HepG2 (cell line): ENCODE measurements around the gene MACROD2. TPM values are rescaled to one million over a fixed set of nuclear protein-coding genes. Genes with fewer than 3 reads are reported as not detected.

Experiments used
- ATAC-seq: fragments of 200-7000 bp; cut with Tn5 transposase; 3 replicates; pipeline ENCODE4 v1.9.1; 2020; ENCODE audit warnings: mild to moderate bottlenecking, moderate library complexity
- BruUV-seq: library from RNA; stranded (reverse); fragments of 400-500 nt; replicated peaks from 2 replicates; lab custom pipeline; 2021; lab: Mats Ljungman, UMichigan
- CTCF ChIA-PET: fragments of 300-600 bp; formaldehyde crosslinking; extraction: SDS; loops from one replicate; lab custom pipeline; 2021; ENCODE audit warnings: low total read pairs, inconsistent platforms, low intra/inter-chr PET ratio; lab: Yijun Ruan, JAX
- POLR2A ChIA-PET: fragments of 350-600 bp; sonication (Branson Sonifier 250); formaldehyde crosslinking; loops from one replicate; lab custom pipeline; 2020; ENCODE audit warnings: antibody characterized with exemption, inconsistent platforms; lab: Yijun Ruan, JAX
- DNase-seq: peaks from one replicate; pipeline ENCODE4 v3.0.0-alpha.2; 2015; ENCODE audit warnings: low spot score
- FAIRE-seq: peaks from 3 replicates; lab custom pipeline; 2011; peaks lifted over from hg19 to GRCh38; lab: Jason Lieb, UNC
- H2AFZ ChIP-seq: one replicate; pipeline ENCODE4 v1.6.1; 2011; ENCODE audit warnings: low read length, inconsistent platforms
- H3K27ac ChIP-seq: fragments of 300-600 bp; 3 replicates; pipeline ENCODE4 v1.8.0; 2011; ENCODE audit warnings: mixed run types, mild to moderate bottlenecking, mixed read lengths, low read length, inconsistent platforms; ENCODE audit not compliant: insufficient read depth; ENCODE audit errors: extremely low read length
- H3K27me3 ChIP-seq, 2 experiments: fragments of 200-600 bp in 1 of 2; 2 replicates in 1 of 2; 3 replicates in 1 of 2; pipeline versions ENCODE4 v1.6.0 to v1.8.0; 2011; ENCODE audit warnings: low read length in 2 of 2, mild to moderate bottlenecking in 2 of 2, moderate library complexity in 2 of 2, inconsistent platforms in 1 of 2; ENCODE audit not compliant: insufficient read depth in 2 of 2, control insufficient read depth in 1 of 2
- H3K36me3 ChIP-seq, 2 experiments: fragments of 200-600 bp in 1 of 2; replicated peaks in 1 of 2; 2 replicates in 1 of 2; 3 replicates in 1 of 2; pipeline versions ENCODE4 v1.5.1 to v1.8.0; 2011; ENCODE audit warnings: low read length in 2 of 2, inconsistent platforms in 1 of 2; ENCODE audit not compliant: insufficient read depth in 2 of 2, control insufficient read depth in 1 of 2
- H3K4me1 ChIP-seq: 2 replicates; pipeline ENCODE4 v1.5.1; 2012; ENCODE audit warnings: low read length, inconsistent platforms; ENCODE audit not compliant: insufficient read depth
- H3K4me2 ChIP-seq: 2 replicates; pipeline ENCODE4 v1.6.0; 2011; ENCODE audit warnings: low read depth, low read length, inconsistent platforms
- H3K4me3 ChIP-seq, 3 experiments: fragments of 200-600 bp in 1 of 3; sonication (generic), shearing (Covaris generic) in 1 of 3; replicated peaks in 1 of 3; 2 replicates each; pipeline ENCODE4 v1.5.1; 2011 to 2016; ENCODE audit warnings: low read length in 3 of 3, inconsistent platforms in 2 of 3, low read depth in 2 of 3, mild to moderate bottlenecking in 2 of 3, control low read depth in 1 of 3, mixed read lengths in 1 of 3; ENCODE audit not compliant: insufficient read depth in 1 of 3
- H3K79me2 ChIP-seq: one replicate; pipeline ENCODE4 v1.6.1; 2011; ENCODE audit warnings: low read length, inconsistent platforms; ENCODE audit not compliant: insufficient read depth
- H3K9ac ChIP-seq: 2 replicates; pipeline ENCODE4 v1.6.0; 2011; ENCODE audit warnings: mild to moderate bottlenecking, low read depth, low read length, inconsistent platforms; ENCODE audit not compliant: insufficient read depth
- H3K9me3 ChIP-seq: 2 replicates; pipeline ENCODE4 v1.5.1; 2012; ENCODE audit warnings: mild to moderate bottlenecking, low read length
- H4K20me1 ChIP-seq: 2 replicates; pipeline ENCODE4 v1.6.0; 2011; ENCODE audit warnings: inconsistent platforms, mild to moderate bottlenecking, low read length, moderate library complexity; ENCODE audit not compliant: insufficient read depth
- CHD4 ChIP-seq: fragments of 200-600 bp; sonication (generic); IDR thresholded peaks from 2 replicates; pipeline ENCODE4 v1.7.0; 2017; ENCODE audit warnings: mild to moderate bottlenecking, low read length, borderline replicate concordance
- DMAP1 ChIP-seq: IDR thresholded peaks from 2 replicates; pipeline ENCODE4 v1.6.1; 2016
- FOXA3 ChIP-seq: IDR thresholded peaks from 2 replicates; pipeline ENCODE4 v1.6.1; 2016; ENCODE audit warnings: missing genetic modification reagents, missing compliant biosample characterization
- HDAC6 ChIP-seq: fragments of 200-600 bp; sonication (generic); IDR thresholded peaks from 2 replicates; pipeline ENCODE4 v1.7.0; 2017; ENCODE audit warnings: mild to moderate bottlenecking, antibody characterized with exemption, low read length, low read depth
- MAFF ChIP-seq: IDR thresholded peaks from 2 replicates; pipeline ENCODE4 v1.6.1; 2011; ENCODE audit warnings: low read depth, low read length, improper control_type of control experiment
- MAFK ChIP-seq, 2 experiments: IDR thresholded peaks in 1 of 2; conservative IDR thresholded peaks in 1 of 2; 2 replicates each; pipeline ENCODE4 v1.6.1; 2011; ENCODE audit warnings: improper control_type of control experiment in 2 of 2, low read length in 2 of 2
- RBM39 ChIP-seq: fragments of 200-400 bp; formaldehyde crosslinking; IDR thresholded peaks from one replicate; pipeline ENCODE4 v1.6.1; 2018; ENCODE audit warnings: antibody characterized with exemption, mild to moderate bottlenecking, low read depth, low read length; ENCODE audit not compliant: poor library complexity, severe bottlenecking
- SMYD3 ChIP-seq: sonication (generic); formaldehyde crosslinking; IDR thresholded peaks from 2 replicates; pipeline ENCODE4 v1.8.1; 2023; ENCODE audit warnings: mild to moderate bottlenecking, missing genetic modification reagents
- ZFP41 ChIP-seq: sonication (generic); formaldehyde crosslinking; IDR thresholded peaks from 2 replicates; pipeline ENCODE4 v1.4.0; 2020; ENCODE audit warnings: mild to moderate bottlenecking, missing genetic modification reagents, borderline replicate concordance
- ZNF337 ChIP-seq: sonication (generic); formaldehyde crosslinking; IDR thresholded peaks from 2 replicates; pipeline ENCODE4 v1.5.1; 2020; ENCODE audit warnings: missing genetic modification reagents, low read depth, mild to moderate bottlenecking, borderline replicate concordance
- ZNF577 ChIP-seq: sonication (generic); formaldehyde crosslinking; IDR thresholded peaks from 2 replicates; pipeline ENCODE4 v1.4.0; 2020; ENCODE audit warnings: mild to moderate bottlenecking, low read depth, missing genetic modification reagents, borderline replicate concordance
- ZNF670 ChIP-seq: sonication (generic); formaldehyde crosslinking; IDR thresholded peaks from 2 replicates; pipeline ENCODE4 v1.8.0; 2022; ENCODE audit warnings: mild to moderate bottlenecking, missing genetic modification reagents, borderline replicate concordance
- WGBS: methylation state at CpG from one replicate; pipeline ENCODE4 v1.1.6; 2017; ENCODE audit warnings: low lambda C conversion rate; 5-methylcytosine and 5-hydroxymethylcytosine counted together
- in situ Hi-C: cut with HindIII; loops from 2 replicates; pipeline ENCODE4 v1.10.0; 2017; ENCODE audit warnings: low pct_unique_long_range_greater_than_20kb; ENCODE audit not compliant: extremely low pct_ligation_motif_present
- intact Hi-C: fragments of 100-400 bp; cut with micrococcal nuclease; formaldehyde crosslinking; loops from one replicate; pipeline ENCODE4 v1.10.0; 2022; ENCODE audit not compliant: unreplicated experiment
- polyA plus RNA-seq, 8 experiments: library from polyadenylated mRNA; depleted of rRNA in 3 of 8; stranded (reverse) in 7 of 8; unstranded in 1 of 8; fragments of >200 nt; fragmentation: Illumina TruSeq in 4 of 8; extraction: Trizol in 4 of 8; gene quantifications; 2 replicates each; pipeline versions ENCODE4 v1.2.1 to v1.2.3, GENCODE V29; 2011 to 2016; ENCODE audit warnings: low read depth in 4 of 8, missing spikeins in 1 of 8, mixed read lengths in 1 of 8; ENCODE audit not compliant: insufficient read depth in 1 of 8
- total RNA-seq, 5 experiments: library from RNA; depleted of rRNA; stranded (reverse); fragments of >200 nt; fragmentation: Illumina TruSeq; extraction: Trizol; gene quantifications; 2 replicates each; pipeline ENCODE4 v1.2.3, GENCODE V29; 2016; ENCODE audit warnings: low read depth in 1 of 5
- TF ChIP-seq, protein P1 (sequence below): sonication (generic); formaldehyde crosslinking; IDR thresholded peaks from 2 replicates; pipeline ENCODE4 v1.4.0; 2020; ENCODE audit warnings: mild to moderate bottlenecking, missing genetic modification reagents, borderline replicate concordance

MACROD2 gene
- total and polyA plus RNA-seq, 2 of the 13 experiments (the other 11 are each of a cell fraction or from before 2014, with no cell fraction given), result 0.13 to 0.51 TPM

DNA sequence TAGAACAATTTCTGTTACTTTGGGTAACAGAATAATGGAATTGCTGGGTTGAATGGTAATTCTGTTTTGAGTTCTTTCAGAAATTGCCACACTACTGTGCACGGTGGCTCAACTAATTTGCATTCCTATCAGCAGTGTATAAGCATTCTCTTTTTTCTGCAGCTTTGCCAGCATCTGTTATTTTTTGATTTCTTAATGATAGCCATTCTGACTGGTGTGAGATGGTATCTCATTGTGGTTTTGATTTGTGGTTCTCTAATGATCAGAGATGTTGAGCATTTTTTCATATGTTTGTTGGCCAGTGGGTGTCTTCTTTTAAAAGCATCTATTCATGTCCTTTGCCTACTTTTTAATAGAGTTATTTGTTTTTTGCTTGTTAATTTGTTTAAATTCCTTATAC is 1731.1 kb downstream of the MACROD2 start:
- ChIA-PET POLR2A (no interaction called here), CTCF (no interaction called here)
- no peak overlapping the region for H3K4me3 ChIP-seq
- intact Hi-C loops, result no loop called here
- ATAC-seq (no peak), DNase-seq (no peak), FAIRE-seq (no peak)
- peaks cover 72% of the 10 kb centered on the region for H3K9me3 ChIP-seq
- WGBS, result 3% methylated on average over 1 of the region's 1 CpG
- H3K27ac ChIP-seq, result no peak overlapping the region
- no peaks in the 10 kb centered on the region for H4K20me1 ChIP-seq
- no peak overlapping the region for H2AFZ ChIP-seq
- H3K9ac ChIP-seq, result no peak overlapping the region
- BruUV-seq, result no TSS peak
- H3K27me3 ChIP-seq, result no peaks in the 10 kb centered on the region
- in situ Hi-C loops, result no loop called here
- H3K36me3 ChIP-seq, result no peaks in the 10 kb centered on the region
- H3K4me2 ChIP-seq, result no peak overlapping the region
- no peaks in the 10 kb centered on the region for H3K4me1 ChIP-seq
- TF ChIP-seq ZNF337 (CRISPR knock-in tag) (no peak), ZFP41 (CRISPR knock-in tag) (no peak), ZNF577 (CRISPR knock-in tag) (no peak), CHD4 (no peak), RBM39 (no peak), ZNF670 (CRISPR knock-in tag) (no peak), SMYD3 (no peak), FOXA3 (CRISPR knock-in tag) (no peak)
- TF ChIP-seq, all 625 proteins: peak for 0
- H3K79me2 ChIP-seq, result no peaks in the 10 kb centered on the region

DNA sequence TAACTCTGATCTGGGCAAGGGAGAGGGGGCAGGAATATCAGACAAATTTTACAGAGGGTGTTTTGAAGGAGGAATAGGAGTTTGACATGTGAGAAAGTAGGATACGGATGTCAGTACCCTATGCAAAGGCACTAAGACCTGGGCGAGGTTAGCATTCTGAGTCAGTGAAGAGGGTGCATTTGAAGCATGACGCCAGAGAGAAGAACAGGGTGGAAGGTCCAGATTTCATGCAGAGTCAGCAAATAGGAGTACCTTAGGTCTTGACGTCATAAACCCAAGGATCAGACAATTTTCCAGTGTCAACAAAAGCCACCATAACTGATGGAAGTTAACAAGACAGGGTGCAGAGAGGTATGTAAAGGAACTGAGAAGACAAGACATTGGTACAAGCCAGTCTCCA is 1738.7 kb downstream of the MACROD2 start:
- no peak for FAIRE-seq

More for the DNA sequence above, 1738.7 kb downstream of the MACROD2 start:
- intact Hi-C loops, result no loop called here
- Histone ChIP-seq H3K4me3 (no peak overlapping the region), H2AFZ (no peak overlapping the region), H3K27me3 (no peaks in the 10 kb centered on the region), H3K27ac (no peak overlapping the region), H3K36me3 (no peaks in the 10 kb centered on the region), H3K9me3 (peaks cover 86% of the 10 kb centered on the region), H3K4me2 (no peak overlapping the region), H4K20me1 (no peaks in the 10 kb centered on the region), H3K4me1 (no peaks in the 10 kb centered on the region), H3K79me2 (no peaks in the 10 kb centered on the region), H3K9ac (no peak overlapping the region)
- BruUV-seq, result no TSS peak
- POLR2A ChIA-PET, result no interaction called here
- WGBS, result 22% methylated on average over 4 of the region's 4 CpGs
- in situ Hi-C loops, result no loop called here
- DNase-seq (no peak), ATAC-seq (no peak)
- TF ChIP-seq, protein P1, sequence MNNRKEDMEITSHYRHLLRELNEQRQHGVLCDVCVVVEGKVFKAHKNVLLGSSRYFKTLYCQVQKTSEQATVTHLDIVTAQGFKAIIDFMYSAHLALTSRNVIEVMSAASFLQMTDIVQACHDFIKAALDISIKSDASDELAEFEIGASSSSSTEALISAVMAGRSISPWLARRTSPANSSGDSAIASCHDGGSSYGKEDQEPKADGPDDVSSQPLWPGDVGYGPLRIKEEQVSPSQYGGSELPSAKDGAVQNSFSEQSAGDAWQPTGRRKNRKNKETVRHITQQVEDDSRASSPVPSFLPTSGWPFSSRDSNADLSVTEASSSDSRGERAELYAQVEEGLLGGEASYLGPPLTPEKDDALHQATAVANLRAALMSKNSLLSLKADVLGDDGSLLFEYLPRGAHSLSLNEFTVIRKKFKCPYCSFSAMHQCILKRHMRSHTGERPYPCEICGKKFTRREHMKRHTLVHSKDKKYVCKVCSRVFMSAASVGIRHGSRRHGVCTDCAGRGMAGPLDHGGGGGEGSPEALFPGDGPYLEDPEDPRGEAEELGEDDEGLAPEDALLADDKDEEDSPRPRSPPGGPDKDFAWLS (CRISPR knock-in tag), result no peak
- TF ChIP-seq DMAP1 (CRISPR knock-in tag), result no peak
- TF ChIP-seq MAFK (conservative IDR thresholded peaks at IDR 0.05 in 1 of 2, IDR thresholded peaks at IDR 0.05 in 1 of 2; ENCODE audit: low read length in 2 of 2), result peak; percentile 95 to 97
- no peak for TF ChIP-seq HDAC6
- peak; percentile 96 for TF ChIP-seq MAFF
- CTCF ChIA-PET, result no interaction called here
